GM12891 (cell line): Measurements from ENCODE around the gene SETD2.
"Not testable (repeated sequence)": the region's sequence is repeated elsewhere in the genome, so short reads cannot be mapped to it uniquely, and the experiment has no call there.

ENCODE experiments used
- POLR2AphosphoS5 ChIP-seq: IDR thresholded peaks from 2 replicates; pipeline ENCODE4 v1.6.1; 2011; ENCODE audit warnings: low read depth, low read length, control low read depth
- POU2F2 ChIP-seq: IDR thresholded peaks from 2 replicates; pipeline ENCODE4 v1.6.1; 2011; ENCODE audit warnings: low read depth, mild to moderate bottlenecking, control low read depth, low read length, moderate library complexity

DNA sequence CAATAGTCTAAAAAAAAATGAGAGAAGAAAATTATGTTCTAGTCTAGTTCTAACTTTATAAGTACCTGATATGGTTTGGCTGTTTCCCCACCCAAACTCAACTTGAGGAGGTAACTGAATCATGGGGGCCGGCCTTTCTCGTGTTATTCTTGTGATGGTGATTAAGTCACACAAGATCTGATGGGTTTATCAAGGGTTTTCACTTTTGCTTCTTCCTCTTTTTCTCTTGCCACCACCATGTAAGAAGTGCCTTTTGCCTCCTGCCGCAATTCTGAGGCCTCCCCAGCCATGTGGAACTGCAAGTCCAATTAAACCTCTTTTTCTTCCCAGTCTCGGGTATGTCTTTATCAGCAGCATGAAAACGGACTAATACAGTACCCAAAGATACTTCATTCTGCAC lies 44.5 kb downstream of the SETD2 start:
- TF ChIP-seq POLR2AphosphoS5, POU2F2: not testable (repeated sequence)
